Superior temporal gyrus (tissue), 1 donor: Measurements from ENCODE around the gene ZNF366.

Experiments used
- DNase-seq: peaks from one replicate; pipeline ENCODE4 v3.0.0-alpha.2; 2016; ENCODE audit errors: extremely low spot score

ZNF366 gene

DNA sequence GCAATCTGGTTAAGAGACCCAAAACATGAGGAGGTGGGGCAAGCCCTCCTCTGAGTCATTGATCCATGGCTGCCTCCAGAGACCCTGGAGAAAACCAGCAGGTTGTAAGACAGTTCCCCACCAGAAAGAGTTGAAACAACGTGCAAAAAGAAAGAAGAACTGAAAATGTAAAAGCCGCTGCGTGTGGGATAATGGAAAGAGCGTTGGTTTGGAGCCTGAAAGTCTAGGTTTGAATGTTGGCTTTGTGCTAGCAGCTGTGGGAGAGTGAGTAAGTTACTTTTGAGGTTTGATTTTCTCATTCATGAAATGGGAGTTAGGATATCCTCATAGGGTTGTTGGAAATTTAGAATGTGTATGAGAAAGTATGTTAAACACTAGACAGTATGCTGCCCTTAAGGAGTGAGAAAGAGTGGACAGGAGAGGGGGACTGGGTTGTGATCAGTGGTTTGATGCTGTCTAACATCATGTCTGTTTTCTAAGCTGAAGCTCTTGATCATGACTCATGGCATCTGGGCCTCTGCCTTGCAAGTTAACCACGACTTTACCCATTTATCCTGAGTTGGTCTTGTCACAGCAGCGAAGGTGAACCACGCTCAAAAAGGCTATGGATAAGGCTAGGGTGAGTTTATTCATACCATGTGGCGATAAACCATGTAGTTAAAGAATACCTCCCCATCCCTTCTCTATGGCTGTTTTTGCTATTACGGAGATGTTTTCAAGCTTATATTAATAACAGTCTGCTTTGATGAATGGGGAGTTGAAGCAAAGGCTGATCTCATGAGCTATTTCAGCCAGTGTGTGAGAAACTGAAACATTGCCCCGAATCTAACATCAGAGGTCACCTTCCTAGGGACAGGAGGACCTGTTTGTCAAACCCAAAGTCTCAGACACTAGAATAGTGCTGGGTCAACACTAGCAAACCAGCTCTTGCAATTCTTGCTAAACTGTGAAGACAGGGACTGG, 41.3 kb downstream of the ZNF366 start:
- no peak for DNase-seq

DNA sequence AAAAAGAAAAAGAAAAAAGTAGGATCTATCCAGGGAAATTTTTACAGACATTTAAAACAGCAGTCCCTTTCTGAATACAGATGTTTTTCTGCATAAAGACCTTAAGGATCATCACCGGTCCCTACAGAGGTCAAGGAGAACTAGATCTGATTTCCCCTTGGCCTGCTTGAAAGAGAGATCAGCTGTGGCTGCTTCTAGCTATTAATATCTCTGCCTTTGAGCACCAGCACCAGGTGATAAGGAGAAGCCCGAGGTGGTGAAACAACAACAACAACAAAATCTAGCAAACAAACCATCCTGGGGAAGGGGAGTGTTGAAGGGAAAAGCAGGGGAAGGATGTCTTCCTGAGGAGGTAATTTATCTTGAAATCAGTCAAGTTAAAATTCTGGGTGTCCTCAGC, 42.1 kb downstream of the ZNF366 start:
- DNase-seq = no peak

DNA sequence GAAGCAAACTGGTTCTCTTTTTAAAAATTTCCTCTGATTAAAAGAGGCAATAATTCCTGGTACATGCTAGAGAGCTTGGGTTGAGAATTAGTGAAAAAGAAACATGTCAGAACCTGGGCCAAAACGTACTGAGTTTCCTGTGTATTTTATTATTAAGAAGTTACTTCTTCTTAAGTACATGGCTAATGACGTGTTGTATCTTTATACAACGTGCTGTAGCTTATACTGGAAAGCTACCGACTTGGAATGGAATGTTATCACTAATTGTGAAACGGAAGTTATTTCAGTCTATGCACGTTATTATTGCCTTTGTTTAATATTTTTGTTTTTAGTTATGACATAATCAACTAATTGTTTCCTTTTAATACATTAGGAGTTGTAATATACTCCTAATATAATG, 43.1 kb downstream of the ZNF366 start:
- DNase-seq = no peak

DNA sequence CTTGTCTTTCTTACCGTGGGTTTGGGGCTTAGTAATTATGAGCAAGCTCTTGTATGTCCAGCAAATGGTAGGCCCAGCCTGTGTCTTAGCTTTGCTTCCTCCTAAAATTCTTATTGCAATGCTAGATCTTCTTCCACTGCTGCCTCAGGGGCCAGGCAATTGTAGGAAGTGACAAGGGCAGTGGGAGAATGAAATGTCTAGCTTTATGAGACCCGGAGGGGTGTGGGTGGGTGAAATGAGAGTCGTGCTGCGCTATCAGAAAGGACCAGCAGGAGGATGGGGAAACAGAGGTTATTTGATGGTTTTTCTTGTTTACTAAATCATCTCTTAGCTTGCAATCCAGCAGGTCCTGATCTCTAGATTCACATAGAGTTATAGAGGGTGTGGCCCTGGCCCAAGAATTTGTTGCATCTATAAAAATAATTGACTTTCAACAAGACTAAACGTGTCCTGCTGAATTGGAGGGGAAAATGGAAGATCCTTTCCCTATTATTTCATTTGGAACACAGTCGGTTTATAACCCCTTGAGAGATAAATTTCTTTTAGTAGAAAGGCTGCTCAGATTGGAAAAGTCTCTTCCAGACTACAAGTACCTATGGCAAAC, 43.7 kb downstream of the ZNF366 start:
- DNase-seq = no peak

DNA sequence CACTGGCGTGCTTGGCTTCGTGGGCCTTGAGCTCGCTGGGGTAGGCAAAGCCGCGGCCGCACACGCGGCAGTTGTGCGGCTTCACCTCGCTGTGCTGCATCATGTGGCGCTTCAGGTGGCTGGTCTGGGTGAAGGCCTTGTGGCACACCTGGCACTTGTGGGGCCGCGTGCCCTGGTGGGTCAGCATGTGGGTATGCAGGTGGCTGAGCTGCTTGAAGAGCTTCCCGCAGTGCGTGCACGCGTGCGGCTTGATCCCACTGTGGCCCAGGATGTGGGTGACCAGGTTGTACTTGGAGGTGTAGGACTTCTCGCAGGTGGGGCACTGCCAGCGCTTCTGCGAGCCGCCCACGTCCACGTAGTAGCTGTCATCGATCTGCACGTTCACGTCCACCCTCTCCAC, 46.8 kb downstream of the ZNF366 start:
- no peak for DNase-seq

DNA sequence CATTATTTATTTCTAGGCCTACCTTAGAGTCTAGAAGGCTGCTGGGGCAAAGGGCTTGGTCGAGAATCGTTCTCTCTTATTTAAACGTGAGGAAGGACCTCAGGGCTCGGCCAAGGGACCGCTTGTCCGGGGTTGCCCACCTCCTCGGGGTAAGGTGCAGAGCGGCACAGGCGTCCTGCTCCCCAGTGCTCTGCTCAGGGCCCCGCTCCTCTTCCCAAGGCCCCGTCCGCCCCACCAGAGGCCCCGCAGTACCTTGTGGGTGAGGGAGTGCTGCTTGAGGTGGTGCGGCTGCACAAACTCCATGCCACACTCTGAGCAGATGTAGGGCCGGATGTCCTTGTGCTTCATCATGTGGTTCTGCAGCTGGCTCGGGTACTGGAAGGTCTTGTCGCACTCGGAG, 47.3 kb downstream of the ZNF366 start:
- DNase-seq = no peak

DNA sequence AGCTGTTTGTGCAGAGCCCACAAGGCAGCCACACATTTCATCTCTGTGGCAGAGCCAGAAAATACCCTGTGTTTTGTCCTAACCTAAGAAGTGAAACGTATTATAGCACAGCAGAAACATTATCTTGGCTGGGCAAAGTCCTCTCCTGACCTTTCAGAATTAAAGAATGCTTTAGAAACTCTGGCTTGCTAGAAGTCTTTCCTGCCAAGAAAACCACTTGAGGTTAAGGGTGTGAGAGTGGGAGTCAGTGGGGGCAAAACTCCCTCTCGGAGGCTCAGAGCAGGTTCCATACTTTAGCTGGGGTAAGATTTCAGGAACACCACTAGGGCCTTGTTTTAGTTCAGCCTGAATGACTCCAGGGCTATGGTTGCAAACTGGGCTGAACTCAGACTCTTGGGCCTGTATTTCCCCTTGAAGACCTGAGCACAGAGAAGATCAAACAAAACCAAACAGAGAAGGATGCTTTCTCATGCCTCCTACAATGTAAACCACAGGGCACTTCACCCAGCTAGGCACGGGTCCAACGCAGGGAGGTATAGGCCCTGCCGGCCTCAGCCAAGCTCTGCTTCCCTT, 48.0 kb downstream of the ZNF366 start:
- no peak for DNase-seq

DNA sequence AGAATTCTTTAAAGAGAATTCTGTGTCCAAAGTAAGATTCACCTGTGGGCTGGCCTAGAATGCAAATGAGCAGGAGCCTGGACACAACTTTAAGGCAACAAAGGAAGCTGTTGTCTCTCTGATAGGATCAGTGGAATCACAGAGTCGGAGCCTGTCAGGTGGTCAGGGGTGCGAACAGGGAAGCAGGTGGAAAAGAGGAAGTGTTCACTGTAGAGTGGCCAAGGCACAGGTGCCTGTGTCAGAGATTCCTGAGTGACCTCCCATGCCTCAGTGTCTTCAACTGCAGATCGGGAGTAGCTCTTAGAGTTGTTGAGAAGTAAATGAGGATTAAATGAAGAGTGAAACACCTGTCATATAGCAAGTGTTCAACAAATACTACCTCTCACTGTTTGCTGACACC, 48.8 kb downstream of the ZNF366 start:
- DNase-seq = no peak

DNA sequence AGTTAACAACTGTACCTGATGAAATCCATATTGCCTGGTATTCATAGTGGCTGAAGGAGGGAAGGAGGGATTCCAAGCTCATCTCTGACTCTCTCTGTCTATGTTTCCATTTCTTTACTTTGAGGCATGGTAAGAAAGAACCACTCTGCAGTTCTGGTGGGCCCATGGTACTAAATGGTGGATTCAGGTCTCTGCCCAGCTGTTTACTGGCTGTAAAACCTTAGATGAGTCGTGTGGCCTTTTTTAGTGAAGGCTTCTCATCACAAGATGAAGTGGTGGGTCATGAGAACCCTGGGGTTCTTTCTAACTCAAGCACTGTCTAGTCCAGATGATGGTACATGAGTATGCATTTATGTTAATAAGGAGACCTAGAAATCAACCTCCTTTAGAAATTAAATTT, 49.7 kb downstream of the ZNF366 start:
- no peak for DNase-seq

DNA sequence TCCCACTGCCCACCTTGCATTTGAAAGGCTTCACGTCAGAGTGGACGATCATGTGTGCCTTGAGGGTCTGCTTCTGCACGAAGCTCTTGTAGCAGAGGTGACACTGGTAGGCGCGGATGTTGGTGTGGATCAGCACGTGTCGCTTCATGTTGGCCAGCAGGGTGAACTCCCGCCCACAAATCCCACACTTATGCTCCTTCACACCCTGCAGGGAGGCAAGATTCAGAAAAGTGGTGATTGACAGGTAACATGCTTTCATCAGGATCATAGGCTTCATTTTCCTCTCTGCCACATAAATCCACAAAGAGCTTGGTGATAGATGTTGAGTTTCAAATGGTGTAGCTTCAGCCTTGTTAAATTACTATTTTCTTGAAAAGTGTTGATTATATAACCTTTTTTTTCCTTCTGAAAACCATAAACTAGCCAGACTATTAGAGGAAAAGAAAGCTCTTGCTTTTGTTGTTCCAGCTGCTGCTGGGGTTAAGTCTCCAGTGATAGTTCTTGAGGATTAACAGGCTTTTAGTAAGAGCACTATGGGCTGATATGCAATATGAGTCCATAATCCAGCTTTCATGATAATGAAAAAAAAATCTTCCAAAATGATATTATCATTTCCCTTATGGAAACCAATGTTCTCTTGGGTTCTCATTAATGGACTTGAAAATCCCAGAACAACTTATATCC, 50.7 kb downstream of the ZNF366 start:
- DNase-seq = no peak

DNA sequence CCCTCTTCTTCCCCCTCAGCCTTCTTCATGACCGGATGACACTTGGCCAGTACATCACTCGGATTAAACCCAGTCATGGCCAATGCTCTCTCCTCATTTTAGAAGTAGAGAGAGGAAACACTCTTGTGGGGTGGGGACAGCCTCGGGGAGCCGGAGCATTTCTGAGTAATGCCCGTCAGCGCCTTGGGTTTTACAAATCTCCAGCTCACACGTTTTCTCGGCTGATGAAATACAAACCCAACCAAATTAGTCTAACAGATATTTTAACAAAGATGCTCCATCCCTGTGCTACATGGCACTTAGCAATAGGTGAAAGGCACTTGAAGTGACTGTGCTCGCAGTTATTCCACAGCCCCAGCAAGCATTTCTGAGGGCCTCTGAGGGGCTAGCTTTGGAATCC, 51.7 kb downstream of the ZNF366 start:
- DNase-seq = no peak

DNA sequence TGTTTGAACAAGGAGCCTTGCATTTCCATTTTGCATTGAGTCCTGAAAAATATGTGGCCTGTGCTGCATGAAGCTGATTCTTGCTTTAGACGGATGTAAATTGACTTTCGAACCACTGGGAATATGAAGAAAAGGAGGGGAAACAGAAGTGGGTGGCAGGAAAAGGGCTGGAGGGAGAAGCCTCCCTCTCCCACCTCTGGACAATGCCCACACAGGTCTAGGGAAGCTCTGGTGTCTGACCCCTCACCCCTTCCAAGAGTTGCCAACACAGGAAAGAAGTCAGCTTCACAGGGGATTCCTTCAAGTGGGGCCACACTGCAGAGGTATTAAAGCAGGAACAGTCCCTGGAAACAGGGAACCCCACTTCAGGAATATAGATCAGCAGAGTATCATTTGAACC, 52.2 kb downstream of the ZNF366 start:
- no peak for DNase-seq

DNA sequence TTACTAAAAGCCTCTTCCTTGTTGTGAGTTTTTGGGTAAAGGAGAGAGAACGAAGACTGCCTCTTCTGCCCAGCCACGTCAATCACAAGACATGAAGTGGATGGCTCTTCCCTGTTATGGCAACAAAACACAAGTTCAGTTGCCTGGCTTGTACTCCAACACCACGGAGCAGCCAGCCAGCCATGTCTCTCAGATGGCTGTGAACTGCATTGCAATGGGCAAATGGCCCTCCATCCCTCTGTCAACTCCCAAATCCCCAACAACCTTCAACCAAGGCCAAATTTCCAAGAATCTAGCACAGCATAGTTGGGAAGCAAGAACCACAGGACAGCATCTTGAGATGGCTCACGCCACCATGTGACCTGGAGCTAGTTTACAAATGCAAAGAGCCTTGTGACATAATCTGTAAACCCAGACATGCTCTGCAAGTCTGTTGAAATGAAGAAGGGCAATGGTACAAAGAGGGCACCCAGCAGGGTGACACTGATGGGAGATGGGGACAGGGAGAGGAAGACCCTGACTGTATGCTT, 53.9 kb downstream of the ZNF366 start:
- DNase-seq = no peak

DNA sequence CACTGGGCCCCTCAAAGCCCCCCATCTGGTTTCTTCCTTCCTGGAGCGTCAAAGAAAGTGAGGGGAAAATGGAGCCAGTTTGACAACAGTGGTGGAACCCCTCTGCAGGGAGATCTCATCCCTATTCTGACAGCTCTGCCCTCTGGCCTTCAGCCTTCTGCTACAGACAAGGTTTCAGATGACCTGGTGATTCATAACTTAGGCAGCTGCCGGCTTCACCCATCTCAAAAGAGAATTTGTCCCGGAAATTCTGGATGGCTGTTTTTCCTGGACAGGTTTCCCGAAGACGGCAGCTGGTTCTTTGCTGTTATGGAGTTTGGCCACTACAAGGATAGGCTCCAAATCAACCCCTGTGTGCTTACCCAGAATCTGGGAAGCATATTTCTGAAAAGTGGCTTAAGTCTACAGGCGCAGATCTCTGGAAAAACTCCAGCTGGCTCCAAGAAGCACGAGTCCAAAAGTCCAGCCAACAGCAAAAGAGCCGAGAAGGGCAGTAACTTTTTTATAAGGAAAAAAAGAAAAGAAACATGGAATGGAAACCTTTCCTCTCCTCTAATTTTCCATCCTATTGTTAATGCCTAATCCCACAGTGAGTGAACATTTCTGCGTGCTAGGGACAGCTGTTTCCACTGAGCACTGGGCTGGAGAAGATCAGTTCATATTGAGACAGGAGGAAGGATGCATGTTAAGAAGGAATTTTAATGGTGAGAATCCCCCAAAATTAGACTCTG, 54.5 kb downstream of the ZNF366 start:
- no peak for DNase-seq

DNA sequence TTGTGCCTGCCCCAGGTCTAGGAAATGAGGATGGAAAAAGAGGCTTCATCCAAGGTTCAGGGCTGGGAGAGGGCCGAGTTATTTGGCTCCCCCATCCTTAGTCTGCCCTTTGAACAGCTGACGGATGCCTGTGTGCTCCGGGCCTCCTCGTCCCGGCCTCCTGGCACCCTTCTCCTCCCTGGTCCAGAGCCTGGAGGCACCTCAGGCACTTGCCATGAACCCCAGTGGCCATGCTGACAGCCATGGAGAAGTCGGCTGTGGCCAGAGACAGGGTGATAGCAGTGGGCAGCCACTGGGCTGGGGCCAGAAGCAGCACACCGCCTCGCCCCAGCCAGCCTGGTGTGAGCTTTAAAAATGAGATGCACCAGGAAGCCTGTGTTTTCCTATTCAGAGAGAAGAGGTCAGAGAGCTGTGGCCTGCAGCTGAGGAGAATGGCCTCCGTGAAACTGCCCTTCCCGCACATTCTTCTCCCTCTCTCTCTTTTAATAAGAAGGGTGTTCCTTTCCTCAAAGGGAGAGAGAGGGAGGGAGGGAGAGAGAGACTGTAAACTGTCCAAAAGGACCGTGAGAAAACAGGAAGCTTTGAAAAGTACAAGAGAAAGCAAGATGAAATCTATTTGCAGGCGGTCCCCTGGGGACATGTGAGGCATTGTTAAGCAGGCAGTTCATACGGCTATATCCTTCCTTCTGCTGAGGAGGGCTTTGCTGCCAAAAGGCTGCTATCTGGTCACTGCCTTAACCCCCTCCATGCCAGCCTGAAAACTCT, 55.3 kb downstream of the ZNF366 start:
- no peak for DNase-seq

DNA sequence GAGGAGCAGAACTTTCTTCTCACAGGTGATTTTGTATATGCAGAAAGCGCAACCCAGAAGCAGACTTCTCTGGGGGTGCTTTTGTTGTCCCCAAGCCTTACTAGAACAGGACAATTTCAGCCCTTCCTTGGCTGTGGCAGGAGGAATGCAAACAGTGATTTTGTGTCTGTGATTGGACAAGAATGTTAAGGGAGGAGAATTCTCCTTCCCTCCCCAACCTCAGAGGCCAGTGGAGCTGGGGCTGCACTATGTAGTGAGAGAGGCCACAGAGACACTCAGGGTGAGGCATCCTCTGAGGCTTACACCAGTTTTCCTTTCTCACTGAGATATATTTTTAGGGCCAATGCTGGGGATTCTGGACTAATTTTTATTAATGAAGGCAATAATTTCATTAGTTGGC, 58.8 kb downstream of the ZNF366 start:
- DNase-seq = no peak

DNA sequence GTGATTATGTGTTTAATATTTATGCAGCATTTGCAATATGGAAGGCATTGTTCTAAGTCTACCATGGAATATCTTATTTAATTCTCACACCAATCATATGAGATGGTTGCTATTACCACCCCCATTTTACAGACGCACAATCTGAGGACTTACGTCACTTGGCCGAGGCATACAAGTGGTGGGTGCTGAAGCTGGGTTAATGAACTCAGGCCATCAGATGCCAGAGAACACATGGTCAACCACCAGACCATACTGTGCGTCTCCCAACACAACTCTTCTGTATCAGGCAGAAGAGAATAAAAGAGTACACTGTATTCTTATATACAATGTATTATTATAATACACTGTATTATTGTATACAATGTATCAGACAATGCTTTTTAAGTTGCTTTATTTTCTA, 59.5 kb downstream of the ZNF366 start:
- DNase-seq = no peak

DNA sequence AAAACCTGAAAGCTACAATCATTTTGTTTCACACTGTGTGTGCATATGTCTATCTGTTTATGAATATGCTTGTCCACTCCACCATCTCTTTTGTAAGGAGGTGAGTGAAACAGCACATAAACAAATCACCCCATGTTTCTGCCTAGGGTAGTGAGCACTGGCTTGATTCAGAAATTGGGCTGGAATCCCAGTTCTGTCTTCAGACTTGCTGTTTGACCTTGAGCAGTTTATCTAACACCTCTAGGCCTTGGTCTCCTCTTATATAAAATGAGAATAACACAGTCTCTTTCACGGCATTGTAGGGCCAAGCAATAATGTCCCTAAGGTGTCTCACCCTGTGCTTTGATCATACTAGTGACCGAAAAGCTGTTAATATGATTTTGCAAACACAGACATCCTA, 61.2 kb downstream of the ZNF366 start:
- no peak for DNase-seq

DNA sequence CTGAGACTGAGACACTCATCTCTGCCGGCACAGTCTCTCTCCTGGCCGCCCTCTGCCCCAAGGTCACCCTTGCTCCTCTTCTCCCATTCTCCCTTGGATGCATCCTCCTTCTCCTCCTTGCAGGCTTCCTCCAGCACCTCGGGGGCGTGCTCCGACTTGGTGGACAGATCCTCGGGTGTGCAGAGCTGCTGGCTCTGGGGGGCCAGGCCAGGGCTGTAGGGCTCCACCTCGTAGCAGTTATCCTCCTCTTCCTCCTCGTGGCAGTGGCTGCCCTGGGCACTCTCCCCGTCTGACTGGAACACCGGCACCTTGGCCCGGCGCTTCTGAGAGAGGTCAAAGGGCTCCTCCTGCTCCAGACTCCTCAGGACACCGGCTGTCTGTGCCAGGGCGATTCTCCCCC, 63.3 kb downstream of the ZNF366 start:
- DNase-seq = no peak

DNA sequence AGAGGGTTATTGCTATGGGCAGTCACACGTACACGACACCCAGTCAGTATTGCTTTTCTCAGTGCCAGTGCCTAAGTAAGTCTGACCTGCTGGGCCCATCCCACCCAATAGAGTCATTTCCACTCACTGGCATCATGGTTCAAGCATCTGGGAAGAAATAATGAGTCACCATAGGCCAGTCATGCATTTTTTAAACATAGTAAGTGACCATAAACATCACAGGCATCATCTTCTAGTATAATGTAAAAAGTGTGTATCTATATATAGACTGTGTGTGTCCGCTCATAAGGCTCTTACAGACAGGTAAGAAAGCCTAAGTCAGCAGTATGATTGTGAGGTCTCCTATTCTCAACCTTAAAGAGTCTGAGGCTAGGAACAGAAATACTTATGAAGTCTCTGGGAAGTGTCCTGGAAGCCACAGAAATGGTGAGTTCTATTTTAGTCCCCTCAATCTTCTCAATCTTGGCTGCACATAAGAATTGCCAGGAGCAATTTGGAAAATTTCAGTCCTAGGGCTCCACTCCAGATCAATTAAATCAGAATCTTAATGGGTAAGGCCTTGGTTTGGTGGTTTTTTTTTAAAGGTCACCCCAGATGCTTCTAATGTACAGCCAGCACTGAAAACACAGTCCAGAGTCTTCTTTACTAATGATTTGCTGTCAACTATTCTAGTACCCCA, 65.2 kb downstream of the ZNF366 start:
- no peak for DNase-seq
